B cell (primary cell): ENCODE measurements around the gene STXBP6.

Experiments
- EZH2 ChIP-seq: IDR thresholded peaks from 2 replicates; pipeline ENCODE4 v1.6.1; 2012; ENCODE audit warnings: borderline replicate concordance, low read depth, mild to moderate bottlenecking, moderate library complexity, low read length; ENCODE audit not compliant: insufficient read depth, poor library complexity, severe bottlenecking
- TF ChIP-seq, protein P1 (sequence below): fragments of 200-600 bp; IDR thresholded peaks from one replicate; pipeline ENCODE4 v1.8.0; 2022; ENCODE audit warnings: antibody characterized with exemption, mild to moderate bottlenecking

DNA sequence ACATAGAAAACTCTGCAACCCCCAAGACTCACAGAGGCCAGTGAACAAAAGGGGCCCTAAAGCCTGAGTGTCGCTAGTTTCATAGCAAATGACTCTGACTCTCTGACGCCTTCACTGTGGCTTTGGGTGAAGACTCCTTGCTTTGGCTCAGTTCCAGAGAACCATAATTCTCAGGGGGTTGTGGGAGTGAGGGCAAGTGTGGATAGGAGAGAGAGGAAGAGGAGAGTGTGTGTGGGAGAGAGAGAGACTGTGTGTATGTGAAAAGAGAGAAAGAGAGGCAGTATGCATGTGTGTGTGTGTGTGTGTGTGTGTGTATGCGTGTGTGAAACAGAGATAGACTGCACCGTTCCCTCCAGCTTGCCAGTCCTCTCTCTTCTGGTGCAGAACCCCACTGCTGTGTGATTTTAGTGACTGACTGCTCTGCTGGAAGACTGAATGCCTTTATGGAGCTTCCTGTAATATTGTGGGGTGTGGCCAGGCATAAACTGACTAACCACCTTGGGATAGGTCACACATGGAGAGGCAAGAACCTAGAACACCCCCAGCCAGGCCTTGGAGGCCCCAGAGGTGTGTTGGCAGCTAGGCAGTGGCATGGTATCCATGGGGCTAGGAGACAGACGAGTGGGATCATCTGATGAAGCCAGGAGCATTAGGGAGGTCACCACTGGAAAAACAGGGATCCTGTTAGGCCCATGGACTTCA, 45.9 kb upstream of the STXBP6 start:
- TF ChIP-seq, protein P1, sequence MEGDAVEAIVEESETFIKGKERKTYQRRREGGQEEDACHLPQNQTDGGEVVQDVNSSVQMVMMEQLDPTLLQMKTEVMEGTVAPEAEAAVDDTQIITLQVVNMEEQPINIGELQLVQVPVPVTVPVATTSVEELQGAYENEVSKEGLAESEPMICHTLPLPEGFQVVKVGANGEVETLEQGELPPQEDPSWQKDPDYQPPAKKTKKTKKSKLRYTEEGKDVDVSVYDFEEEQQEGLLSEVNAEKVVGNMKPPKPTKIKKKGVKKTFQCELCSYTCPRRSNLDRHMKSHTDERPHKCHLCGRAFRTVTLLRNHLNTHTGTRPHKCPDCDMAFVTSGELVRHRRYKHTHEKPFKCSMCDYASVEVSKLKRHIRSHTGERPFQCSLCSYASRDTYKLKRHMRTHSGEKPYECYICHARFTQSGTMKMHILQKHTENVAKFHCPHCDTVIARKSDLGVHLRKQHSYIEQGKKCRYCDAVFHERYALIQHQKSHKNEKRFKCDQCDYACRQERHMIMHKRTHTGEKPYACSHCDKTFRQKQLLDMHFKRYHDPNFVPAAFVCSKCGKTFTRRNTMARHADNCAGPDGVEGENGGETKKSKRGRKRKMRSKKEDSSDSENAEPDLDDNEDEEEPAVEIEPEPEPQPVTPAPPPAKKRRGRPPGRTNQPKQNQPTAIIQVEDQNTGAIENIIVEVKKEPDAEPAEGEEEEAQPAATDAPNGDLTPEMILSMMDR: no peak
- no peak for TF ChIP-seq EZH2
